ENCODE measurements around the gene HKDC1. TPM values are rescaled to one million over a fixed set of nuclear protein-coding genes. Genes with fewer than 3 reads are reported as not detected.
"Not testable (repeated sequence)": the region's sequence is repeated elsewhere in the genome, so short reads cannot be mapped to it uniquely, and the experiment has no call there.

The HKDC1 gene, protein sequence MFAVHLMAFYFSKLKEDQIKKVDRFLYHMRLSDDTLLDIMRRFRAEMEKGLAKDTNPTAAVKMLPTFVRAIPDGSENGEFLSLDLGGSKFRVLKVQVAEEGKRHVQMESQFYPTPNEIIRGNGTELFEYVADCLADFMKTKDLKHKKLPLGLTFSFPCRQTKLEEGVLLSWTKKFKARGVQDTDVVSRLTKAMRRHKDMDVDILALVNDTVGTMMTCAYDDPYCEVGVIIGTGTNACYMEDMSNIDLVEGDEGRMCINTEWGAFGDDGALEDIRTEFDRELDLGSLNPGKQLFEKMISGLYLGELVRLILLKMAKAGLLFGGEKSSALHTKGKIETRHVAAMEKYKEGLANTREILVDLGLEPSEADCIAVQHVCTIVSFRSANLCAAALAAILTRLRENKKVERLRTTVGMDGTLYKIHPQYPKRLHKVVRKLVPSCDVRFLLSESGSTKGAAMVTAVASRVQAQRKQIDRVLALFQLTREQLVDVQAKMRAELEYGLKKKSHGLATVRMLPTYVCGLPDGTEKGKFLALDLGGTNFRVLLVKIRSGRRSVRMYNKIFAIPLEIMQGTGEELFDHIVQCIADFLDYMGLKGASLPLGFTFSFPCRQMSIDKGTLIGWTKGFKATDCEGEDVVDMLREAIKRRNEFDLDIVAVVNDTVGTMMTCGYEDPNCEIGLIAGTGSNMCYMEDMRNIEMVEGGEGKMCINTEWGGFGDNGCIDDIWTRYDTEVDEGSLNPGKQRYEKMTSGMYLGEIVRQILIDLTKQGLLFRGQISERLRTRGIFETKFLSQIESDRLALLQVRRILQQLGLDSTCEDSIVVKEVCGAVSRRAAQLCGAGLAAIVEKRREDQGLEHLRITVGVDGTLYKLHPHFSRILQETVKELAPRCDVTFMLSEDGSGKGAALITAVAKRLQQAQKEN
- 10 to 100 TPM; 15.4 to 16.9 (median 16.7) TPM for polyA plus RNA-seq (ENCODE audit: insufficient read length in 3 of 3)

DNA sequence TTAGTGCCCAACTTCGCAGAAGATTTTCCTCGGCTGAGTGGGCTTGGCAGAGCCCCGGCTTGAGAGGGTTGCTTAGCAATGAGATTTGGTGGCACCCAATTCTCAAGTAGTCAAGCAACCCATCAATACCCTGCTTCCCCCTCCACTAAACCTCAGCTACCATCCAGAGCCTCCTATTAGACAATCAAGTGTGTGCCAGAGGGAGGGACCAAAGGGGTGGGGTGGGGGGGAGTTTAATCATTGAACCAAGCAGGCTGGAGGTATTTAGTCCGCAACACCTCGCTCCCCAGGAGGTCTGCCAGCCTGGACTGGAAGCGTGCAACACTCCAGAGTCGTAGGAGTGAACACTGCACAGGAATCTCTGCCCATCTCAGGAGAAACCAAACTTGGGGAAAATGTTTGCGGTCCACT is at the start of gene HKDC1:
Gene HKDC1 (plus strand): TSS at position 292 of the 411 bp plus-strand sequence. CDS start 104 bp downstream, at position 396.
- DNase-seq (ENCODE audit: low read depth in 3 of 3, low spot score in 2 of 3): no peak

DNA sequence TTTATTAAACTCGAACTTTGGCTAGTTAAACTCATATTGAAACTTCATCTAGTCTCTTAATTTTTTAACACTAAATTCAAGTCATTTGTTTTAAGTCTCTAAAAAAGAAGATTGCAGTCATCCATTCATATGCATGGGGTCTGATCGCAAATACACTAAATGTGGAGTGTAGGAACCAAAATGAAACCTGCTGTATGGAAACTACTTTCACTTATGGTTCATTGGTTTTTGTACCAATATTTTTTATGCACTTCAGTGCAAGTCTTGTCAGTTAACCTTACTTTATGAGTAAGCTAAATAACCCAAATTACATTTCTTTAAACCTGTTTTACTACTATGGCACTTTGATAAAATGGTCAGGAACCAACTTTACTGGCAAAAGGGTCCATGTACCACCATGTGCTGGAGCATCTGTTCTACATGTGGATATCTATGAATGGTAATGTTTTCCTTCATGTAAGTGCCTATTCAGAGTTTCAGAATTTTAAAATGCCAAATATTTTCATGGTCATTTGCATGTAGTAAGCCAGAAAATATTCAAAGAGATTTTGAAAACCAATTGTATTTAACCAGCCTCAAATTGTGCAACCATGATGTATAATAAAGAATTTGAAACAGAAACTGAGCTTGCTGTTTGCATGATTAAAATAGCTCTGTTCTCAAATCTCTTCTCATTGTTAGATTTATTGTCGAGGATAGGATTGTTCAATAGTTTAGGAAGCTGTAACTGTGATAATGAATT is 47.7 kb upstream of the HKDC1 start:
- DNase-seq (ENCODE audit: low read depth in 3 of 3, low spot score in 2 of 3): no peak

DNA sequence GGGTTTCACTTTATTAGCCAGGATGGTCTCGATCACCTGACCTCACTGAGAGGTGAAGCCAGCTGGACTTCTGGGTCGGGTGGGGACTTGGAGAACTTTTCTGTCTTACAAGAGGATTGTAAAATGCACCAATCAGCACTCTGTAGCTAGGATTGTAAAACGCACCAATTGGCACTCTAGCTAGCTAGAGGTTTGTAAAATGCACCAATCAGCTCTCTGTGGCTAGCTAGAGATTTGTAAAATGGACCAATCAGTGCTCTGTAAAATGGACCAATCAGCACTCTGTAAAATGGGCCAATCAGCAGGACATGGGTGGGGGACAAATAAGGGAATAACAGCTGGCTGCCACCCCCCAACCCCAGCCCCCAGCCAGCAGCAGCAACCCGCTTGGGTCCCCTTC is 44.8 kb upstream of the HKDC1 start:
- DNase-seq (ENCODE audit: low read depth in 3 of 3, low spot score in 2 of 3): not testable (repeated sequence)

DNA sequence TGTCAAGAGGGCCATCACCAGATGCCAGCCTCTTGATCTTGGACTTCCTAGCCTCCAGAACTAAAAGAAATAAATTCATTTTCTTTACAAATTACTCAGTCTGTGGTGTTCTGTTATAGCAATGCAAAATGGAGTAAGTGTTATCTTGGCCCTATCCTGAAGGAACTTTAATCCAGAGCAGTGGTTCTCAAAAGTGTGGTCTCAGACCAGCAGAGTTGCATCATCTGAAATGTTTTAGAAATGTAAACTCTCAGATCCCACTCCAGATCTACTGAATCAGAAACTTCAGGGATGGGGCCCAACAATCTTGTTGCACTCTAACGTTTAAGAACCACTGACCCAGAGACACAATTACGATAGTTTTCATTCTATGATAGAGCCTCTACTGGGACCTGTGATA is 43.3 kb upstream of the HKDC1 start:
- DNase-seq (ENCODE audit: low read depth in 3 of 3, low spot score in 2 of 3): no peak

DNA sequence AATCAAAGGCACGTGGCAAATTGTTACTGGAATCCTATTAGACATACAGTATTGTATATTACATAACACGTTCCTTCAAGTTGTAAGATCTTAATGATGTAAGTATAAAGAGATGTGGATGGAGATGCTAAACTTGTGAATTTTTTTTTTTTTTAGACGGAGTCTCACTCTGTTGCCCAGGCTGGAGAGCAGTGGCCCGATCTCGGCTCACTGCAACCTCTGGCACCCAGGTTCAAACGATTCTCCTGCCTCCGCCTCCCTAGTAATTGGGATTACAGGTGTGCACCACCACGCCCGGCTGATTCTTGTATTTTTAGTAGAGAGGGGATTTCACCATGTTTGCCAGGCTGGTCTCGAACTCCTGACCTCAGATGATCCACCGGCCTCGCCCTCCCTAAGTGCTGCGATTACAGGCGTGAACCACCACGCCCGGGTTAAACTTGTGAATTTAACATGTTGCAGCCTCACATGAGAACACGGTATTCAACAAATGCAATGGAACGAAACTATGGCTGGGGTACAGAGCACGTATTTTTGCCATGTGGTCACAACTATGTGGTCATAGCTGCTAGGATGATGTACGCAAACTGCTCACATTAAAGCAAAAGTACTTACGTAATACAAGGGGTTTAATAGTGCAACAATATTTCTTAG is 40.9 kb upstream of the HKDC1 start:
- no peak for DNase-seq (ENCODE audit: low read depth in 3 of 3, low spot score in 2 of 3)

DNA sequence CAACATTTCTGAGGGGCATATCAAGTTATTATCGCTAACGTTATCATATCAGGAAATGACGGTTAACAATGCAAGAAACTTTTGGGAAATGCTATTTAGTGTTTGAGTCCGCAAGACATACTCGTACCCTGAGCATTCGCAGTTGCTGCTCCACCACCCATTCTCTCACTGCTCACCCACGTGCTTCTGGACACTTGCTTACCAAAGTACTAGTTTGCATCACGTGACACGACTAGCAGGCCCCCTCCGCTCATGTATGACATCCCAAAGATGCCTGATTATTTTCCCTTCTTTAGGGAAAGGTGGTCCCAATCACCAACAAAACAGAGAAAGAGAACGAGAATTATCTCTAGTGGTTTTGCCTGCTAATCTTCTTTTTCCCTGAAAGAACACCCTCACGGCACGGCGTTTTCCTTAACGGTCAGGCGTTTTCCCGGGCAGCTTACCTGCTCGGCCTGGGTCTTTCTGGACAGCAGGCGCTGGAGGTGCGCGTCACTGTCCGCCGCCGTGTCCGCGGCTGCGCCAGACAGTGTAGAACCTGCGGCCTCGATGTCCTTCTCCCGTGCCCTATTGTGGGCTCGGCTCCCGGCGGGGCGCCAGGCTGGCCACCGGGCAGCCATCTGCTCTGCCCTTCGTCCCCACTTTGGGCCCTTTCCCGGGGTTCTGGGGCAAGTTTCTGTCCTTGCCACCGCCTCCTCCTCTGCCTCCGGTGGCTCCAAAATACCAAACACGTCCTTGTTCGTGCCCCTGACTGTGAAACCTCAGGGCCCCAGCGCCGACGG is 40.2 kb upstream of the HKDC1 start, which contains the start of gene SUPV3L1:
Gene SUPV3L1 (plus strand): TSS at position 492 of the 782 bp plus-strand sequence. CDS start 58 bp downstream, at position 550.
- peak; percentile 92 to 99 (median 95) for DNase-seq (ENCODE audit: low read depth in 3 of 3, low spot score in 2 of 3)

DNA sequence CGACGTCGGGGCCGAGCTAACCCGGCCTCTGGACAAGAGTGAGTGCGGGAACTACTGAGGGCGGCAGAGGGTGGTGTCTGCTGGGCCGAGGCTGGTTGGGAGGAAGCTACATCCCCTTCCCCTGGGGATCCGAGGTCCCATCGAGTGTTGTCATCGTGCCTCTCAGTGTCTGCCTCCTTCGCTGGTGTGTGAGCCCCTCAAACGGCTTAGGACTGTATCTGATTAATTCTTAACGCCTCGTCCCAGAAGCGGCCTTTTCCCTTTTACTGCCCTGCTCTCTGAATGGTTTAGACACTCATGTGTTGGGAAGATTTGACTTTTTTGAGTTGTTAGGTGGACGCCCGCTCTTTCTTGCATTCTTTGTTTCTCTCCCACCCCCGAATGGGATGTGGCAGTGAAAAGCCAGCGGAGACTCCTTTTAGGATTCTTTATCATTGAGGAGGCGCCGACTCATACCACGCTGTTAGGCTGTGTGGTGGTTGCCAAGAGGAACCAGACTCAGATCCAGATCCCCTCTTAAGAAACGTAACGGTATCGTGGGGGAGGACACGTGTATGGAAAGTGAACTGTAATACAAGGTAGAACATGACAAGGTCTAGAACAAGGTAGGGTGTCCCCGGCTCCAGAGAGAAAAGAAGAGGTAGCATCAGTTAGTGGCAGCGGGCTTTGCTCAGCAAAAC is 39.5 kb upstream of the HKDC1 start:
- no peak for DNase-seq (ENCODE audit: low read depth in 3 of 3, low spot score in 2 of 3)

DNA sequence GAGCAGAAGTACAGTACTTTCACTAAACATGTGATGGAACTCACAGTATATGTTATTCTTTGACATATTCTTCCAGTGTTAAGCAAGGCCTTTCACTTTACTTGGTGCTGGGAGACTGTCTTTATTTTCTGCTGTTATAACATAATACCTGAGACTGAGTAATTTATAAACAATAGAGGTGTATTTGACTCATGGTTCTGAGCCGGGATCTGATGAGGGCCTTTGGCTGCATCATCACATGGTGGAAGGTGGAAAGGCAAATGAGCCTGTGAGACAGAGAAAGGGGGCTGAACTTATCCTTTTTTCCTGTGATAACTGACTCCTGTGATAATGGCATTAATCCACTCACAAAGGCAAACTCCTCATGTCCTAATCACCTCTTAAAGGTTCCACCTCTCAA is 38.7 kb upstream of the HKDC1 start:
- DNase-seq (ENCODE audit: low read depth in 3 of 3, low spot score in 2 of 3): no peak

DNA sequence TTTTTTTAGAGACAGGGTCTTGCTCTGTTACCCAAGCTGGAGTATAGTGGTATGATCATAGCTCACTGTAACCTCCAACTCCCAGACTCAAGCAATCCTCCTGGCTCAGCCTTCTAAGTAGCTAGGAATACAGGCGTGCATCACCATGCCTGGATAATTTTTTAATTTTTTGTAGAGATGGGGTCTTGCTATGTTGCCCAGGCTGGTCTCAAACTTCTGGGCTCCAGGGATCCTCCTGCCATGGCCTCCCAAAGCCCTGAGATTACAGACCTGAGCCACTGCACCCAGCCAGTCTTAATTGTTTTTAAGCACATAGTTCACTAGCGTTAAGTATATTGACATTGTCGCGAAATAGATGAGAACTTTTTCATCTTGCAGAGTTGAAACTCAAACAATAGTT is 38.1 kb upstream of the HKDC1 start:
- DNase-seq (ENCODE audit: low read depth in 3 of 3, low spot score in 2 of 3): no peak

DNA sequence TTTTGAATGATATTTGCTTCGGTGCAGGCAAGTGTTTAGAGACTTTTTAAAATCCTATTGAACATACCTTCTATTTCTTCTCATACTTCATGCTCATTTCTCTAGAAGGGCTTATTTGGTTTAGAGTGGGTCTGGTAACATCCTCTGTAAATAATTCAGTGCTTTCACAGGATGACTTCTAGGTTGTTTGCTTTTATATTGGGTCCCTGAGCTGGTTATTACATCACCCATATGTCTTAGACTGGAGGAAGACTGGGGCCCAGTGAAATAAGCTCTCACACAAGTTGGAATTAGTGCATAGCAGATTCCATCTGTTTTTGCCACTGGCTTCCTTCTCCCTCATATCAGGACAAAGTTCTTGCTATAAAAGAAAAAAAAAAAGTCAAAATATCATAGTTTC is 33.6 kb upstream of the HKDC1 start:
- DNase-seq (ENCODE audit: low read depth in 3 of 3, low spot score in 2 of 3): no peak

DNA sequence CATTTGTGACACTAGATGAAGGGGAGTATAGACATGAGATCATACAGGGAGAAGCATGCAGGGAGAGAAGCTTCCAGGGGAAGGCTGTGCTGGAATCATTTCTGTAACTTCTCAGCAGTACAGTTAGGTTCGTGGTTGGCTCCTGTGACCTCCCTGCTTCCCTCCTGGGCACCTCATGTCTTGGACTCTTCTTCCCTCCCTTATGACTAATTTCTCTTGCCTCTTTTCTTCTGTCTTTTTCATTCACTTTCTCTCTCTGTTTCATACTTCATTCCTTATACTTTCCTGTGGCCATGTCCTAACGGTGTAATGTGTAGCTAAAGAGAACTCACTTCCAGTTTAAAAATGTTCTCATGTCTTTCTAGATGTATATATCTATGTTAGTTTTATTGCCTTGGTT is 19.1 kb upstream of the HKDC1 start:
- DNase-seq (ENCODE audit: low read depth in 3 of 3, low spot score in 2 of 3): no peak

DNA sequence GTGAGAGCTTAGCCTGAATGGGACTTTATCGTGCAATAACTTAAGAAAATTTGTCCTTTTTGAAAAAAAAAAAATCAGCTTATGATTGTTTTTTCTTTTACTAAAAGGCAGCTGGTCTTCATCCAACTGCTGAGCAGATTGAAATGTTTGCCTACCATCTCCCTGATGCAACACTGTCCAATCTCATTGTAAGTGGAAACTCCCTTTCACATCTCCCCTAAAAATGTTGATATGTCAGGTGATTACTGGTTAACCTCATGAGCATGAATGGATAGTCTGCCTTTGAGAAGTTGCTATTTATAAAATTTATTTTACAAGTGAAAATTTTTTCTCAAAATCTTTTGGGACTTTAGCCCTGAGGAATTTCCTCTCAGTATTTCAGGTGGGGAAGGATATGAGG is 17.8 kb upstream of the HKDC1 start:
- no peak for DNase-seq (ENCODE audit: low read depth in 3 of 3, low spot score in 2 of 3)

DNA sequence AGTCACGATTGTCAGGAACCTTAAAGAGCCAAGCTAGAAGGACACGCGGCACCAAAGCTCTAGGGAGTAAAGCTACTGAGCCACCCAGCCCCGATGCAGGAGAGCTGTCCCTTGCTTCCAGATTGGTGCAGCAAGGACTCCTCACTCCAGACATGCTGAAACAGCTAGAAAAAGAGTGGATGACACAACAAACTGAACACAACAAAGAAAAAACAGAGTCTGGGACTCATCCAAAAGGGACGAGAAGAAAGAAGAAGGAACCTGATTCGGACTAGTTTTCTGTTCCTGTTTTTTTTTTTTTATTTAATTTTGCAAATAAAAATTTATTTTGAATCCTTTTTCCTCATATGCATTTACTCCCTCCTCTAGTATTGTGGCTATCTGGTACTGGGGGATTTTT is 11.4 kb upstream of the HKDC1 start:
- DNase-seq (ENCODE audit: low read depth in 3 of 3, low spot score in 2 of 3): no peak

DNA sequence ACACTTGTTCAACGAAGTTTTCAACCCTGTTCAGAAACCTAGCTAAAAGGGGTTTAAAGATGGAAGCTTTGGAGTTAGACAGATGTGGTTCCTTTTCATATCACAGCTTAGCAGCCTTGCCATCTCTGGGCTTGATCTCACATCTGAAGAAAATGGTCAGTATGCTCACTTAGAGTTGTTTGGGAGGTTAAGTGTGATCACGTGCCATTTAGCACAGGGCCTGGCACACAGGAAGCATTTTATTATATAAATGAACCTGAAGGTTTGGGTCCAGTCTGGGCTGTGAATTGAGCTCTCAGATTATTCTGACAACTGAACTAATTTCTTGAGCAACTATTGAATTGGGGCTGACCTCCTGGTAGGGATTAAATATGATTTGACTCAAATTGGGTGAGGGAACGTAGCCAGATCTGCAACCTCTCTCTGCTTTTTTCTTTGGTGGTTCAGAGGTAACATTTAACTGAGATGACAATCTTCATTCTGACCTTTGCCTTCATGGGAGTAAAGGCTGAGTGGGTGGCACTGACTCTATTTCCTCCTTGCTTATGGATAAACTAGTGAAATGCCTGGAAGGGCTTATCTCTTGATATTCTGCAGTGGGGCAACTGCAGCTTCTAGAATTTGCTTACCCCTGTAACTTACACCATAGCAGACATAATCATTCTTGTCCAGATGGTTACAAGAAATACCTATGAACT is 10.2 kb upstream of the HKDC1 start:
- DNase-seq (ENCODE audit: low read depth in 3 of 3, low spot score in 2 of 3): no peak

DNA sequence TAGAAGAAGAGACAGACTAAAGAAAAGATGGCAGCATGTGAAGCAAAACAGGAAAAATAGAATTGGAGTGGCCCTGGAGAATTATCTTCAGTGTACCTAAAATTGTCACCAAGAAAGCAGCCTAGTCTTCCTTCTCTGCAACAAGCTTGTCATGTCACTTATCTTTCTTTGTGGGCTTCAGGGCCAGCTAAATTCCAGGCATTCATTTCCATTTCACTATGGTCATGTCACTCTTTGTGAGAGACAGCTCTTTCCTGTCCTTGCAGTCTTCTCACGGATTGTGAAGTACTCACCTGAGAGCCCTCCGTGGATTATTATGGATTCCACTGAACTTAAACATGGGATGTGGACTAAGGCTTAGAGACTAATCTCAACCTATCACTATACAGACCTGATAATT is 9.0 kb upstream of the HKDC1 start:
- DNase-seq (ENCODE audit: low read depth in 3 of 3, low spot score in 2 of 3): no peak

DNA sequence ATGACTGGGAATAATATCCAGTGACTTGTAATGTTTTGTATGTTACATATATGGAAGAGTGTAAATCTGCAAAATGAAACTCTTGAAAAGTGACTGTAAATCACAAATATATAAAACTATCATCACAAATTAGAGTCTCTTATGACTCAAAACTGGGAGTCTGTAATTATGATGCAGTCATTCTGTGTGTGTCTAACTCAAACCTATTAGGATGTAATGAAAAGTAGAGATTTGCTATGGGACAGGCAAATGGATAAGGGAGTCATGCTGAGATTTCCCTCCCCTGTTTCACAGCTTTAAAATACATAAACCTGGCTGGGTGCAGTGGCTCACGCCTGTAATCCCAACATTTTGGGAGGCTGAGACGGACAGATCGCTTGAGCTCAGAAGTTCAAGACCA is 8.6 kb upstream of the HKDC1 start:
- DNase-seq (ENCODE audit: low read depth in 3 of 3, low spot score in 2 of 3): no peak

DNA sequence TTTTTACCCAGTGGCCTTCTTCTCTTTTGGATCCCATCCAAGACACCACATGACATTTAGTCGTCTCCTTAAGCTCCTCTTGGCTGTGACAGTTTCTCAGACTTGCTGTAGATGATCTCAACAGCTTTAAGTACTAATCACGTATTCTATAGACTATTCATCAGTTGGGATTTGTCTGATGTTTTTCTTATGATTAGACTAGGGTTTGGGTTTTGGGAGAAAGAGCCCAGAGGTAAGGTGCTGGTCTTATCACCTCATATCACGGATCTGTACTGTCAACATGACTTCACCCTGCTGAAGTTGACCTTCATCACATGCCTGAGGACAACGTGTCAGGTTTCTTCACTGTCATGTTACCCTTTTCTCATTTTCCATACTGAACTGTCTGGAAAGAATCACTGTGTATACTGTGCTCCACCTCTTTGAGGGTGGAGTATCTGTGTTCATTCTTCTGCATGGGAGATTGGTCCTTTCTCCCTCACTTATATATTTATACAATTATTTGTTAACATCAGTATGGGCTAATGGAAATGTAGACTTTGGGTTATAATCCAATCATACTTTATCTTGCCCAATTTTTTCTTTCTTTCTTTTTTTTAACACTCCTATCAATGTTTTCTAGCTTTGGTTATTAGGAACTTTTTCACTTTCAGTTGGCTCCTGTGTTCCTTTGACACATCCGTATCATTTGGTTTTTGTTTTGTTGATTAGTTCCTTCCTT is 6.4 kb upstream of the HKDC1 start:
- no peak for DNase-seq (ENCODE audit: low read depth in 3 of 3, low spot score in 2 of 3)

DNA sequence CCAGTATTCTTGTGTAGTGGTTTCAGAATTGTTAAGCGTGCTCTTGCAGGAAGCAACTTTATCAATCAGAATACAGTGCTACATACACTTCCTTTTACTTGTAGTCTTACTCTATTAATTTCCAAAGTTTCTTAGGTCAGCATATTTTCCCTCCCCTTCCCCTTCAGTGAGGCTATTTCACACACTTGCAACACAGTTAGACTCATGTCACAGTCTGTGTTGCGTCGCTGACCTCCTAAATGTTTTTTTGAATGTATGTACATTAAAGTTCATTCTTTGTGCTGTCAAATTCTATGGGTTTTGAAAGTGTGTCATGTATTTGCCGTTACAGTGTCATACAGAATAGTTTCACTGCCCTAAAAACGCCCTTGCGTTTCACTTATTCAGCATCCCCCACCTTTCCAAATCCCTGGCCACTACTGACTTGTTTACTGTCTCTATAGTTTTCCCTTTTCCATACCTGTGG is 5.4 kb upstream of the HKDC1 start:
- DNase-seq (ENCODE audit: low read depth in 3 of 3, low spot score in 2 of 3): no peak

Data from right renal cortex interstitium (tissue), 3 donors.